ENCODE results near the gene RAB18.
A peak's percentile ranks its signal among the peaks of the same experiment; 100 is the strongest.

Gene RAB18

GRCh38 chr10:27558612-27559020 lies 54.5 kb downstream of the RAB18 start:
- Histone ChIP-seq H3K9me3 (ENCODE audit: insufficient read depth, low read length) (no peaks in the 10 kb centered on the region), H3K4me3 (ENCODE audit: low read length) (no peak overlapping the region), H3K79me2 (ENCODE audit: low read length) (no peaks in the 10 kb centered on the region), H3K4me2 (ENCODE audit: low read length) (no peak overlapping the region), H3K27me3 (ENCODE audit: low read depth, low read length) (no peaks in the 10 kb centered on the region), H3K36me3 (replicated peaks; ENCODE audit: low read depth, low read length) (no peaks in the 10 kb centered on the region), H4K20me1 (ENCODE audit: insufficient read depth, low read length) (no peaks in the 10 kb centered on the region), H2AFZ (ENCODE audit: low read depth, low read length) (no peak overlapping the region), H3K27ac (ENCODE audit: low read length) (no peak overlapping the region), H3K9ac (ENCODE audit: low read length) (no peak overlapping the region), H3K4me1 (ENCODE audit: low read length) (no peaks in the 10 kb centered on the region)
- peak; percentile 68 for TF ChIP-seq CTCF (IDR thresholded peaks at IDR 0.05; ENCODE audit: low read depth, low read length)
- TF ChIP-seq EZH2phosphoT487 (IDR thresholded peaks at IDR 0.05; ENCODE audit: low read depth) = no peak

- Histone ChIP-seq H3K36me3 (replicated peaks; ENCODE audit: low read depth, low read length) (no peaks in the 10 kb centered on the region), H3K27ac (ENCODE audit: low read length) (no peak overlapping the region), H4K20me1 (ENCODE audit: insufficient read depth, low read length) (no peaks in the 10 kb centered on the region), H3K79me2 (ENCODE audit: low read length) (no peaks in the 10 kb centered on the region), H3K4me2 (ENCODE audit: low read length) (no peak overlapping the region), H3K4me1 (ENCODE audit: low read length) (peaks cover 6% of the 10 kb centered on the region), H3K9ac (ENCODE audit: low read length) (no peak overlapping the region), H3K27me3 (ENCODE audit: low read depth, low read length) (no peaks in the 10 kb centered on the region), H3K4me3 (ENCODE audit: low read length) (no peak overlapping the region), H3K9me3 (ENCODE audit: insufficient read depth, low read length) (no peaks in the 10 kb centered on the region), H2AFZ (ENCODE audit: low read depth, low read length) (no peak overlapping the region)
- no peak for TF ChIP-seq CTCF (IDR thresholded peaks at IDR 0.05; ENCODE audit: low read depth, low read length)
These were observed 57.2 kb downstream of the RAB18 start for GRCh38 chr10:27561334-27561733.

GRCh38 chr10:27564398-27564797 lies 60.3 kb downstream of the RAB18 start:
- H4K20me1 ChIP-seq (ENCODE audit: insufficient read depth, low read length) = no peaks in the 10 kb centered on the region
- no peak overlapping the region for H2AFZ ChIP-seq (ENCODE audit: low read depth, low read length)
- H3K27me3 ChIP-seq (ENCODE audit: low read depth, low read length) = no peaks in the 10 kb centered on the region
- no peaks in the 10 kb centered on the region for H3K9me3 ChIP-seq (ENCODE audit: insufficient read depth, low read length)
- no peak for TF ChIP-seq EZH2phosphoT487 (IDR thresholded peaks at IDR 0.05; ENCODE audit: low read depth)
- TF ChIP-seq CTCF (IDR thresholded peaks at IDR 0.05; ENCODE audit: low read depth, low read length) = no peak
- no peak overlapping the region for H3K9ac ChIP-seq (ENCODE audit: low read length)
- H3K4me2 ChIP-seq (ENCODE audit: low read length) = no peak overlapping the region
- H3K4me3 ChIP-seq (ENCODE audit: low read length) = no peak overlapping the region
- peaks cover 6% of the 10 kb centered on the region for H3K4me1 ChIP-seq (ENCODE audit: low read length)
- no peaks in the 10 kb centered on the region for H3K79me2 ChIP-seq (ENCODE audit: low read length)
- no peaks in the 10 kb centered on the region for H3K36me3 ChIP-seq (replicated peaks; ENCODE audit: low read depth, low read length)
- no peak overlapping the region for H3K27ac ChIP-seq (ENCODE audit: low read length)

- peaks cover 6% of the 10 kb centered on the region for H3K4me1 ChIP-seq (ENCODE audit: low read length)
- H3K4me3 ChIP-seq (ENCODE audit: low read length) = no peak overlapping the region
- H3K27ac ChIP-seq (ENCODE audit: low read length) = no peak overlapping the region
- no peak overlapping the region for H2AFZ ChIP-seq (ENCODE audit: low read depth, low read length)
- no peaks in the 10 kb centered on the region for H3K9me3 ChIP-seq (ENCODE audit: insufficient read depth, low read length)
- no peaks in the 10 kb centered on the region for H3K79me2 ChIP-seq (ENCODE audit: low read length)
- H3K27me3 ChIP-seq (ENCODE audit: low read depth, low read length) = no peaks in the 10 kb centered on the region
- H4K20me1 ChIP-seq (ENCODE audit: insufficient read depth, low read length) = no peaks in the 10 kb centered on the region
- H3K4me2 ChIP-seq (ENCODE audit: low read length) = no peak overlapping the region
- no peaks in the 10 kb centered on the region for H3K36me3 ChIP-seq (replicated peaks; ENCODE audit: low read depth, low read length)
- no peak overlapping the region for H3K9ac ChIP-seq (ENCODE audit: low read length)
- no peak for TF ChIP-seq EZH2phosphoT487 (IDR thresholded peaks at IDR 0.05; ENCODE audit: low read depth)
- no peak for TF ChIP-seq CTCF (IDR thresholded peaks at IDR 0.05; ENCODE audit: low read depth, low read length)
These were observed 60.8 kb downstream of the RAB18 start for GRCh38 chr10:27564880-27565279.

Data from OCI-LY3 (cell line).